HG03025 (cell line): ENCODE measurements around the gene ANHX.
"Not testable (repeated sequence)": the region's sequence is repeated elsewhere in the genome, so short reads cannot be mapped to it uniquely, and the experiment has no call there.

Experiments used
- ATAC-seq: cut with Tn5 transposase; IDR thresholded peaks from one replicate; pipeline ENCODE4 v1.9.1; 2021; ENCODE audit warnings: mild to moderate bottlenecking, moderate library complexity; ENCODE audit not compliant: unreplicated experiment, low FRiP score

The ANHX gene

GRCh38 chr12:133235401-133236112, at the start of gene ANHX:
Gene ANHX (minus strand): TSS chr12:133235877. CDS start chr12:133234356, 1,521 bp downstream.
- ATAC-seq = no peak

- not testable (repeated sequence) for ATAC-seq
Observed at GRCh38 chr12:133264668-133265067, 29.0 kb upstream of the ANHX start.

DNA sequence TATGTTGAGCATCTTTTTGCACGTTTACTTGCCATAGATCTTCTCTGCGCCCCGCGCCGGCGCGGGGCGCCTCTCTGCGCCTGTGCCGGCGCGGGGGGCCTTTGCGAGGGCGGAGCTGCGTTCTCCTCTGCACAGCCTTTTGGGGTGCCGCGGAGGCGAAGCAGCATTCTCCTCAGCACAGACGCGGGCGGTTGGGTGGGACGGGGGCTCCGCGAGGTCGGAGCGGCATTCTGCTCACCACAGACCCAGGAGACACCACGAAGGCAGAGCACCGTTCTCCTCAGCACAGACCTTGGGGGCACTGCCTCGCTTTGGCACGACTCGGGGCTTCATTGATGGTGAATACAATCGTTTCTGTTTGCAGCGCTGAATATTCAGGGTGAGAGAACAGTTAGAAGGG, 28.5 kb upstream of the ANHX start:
- ATAC-seq = no peak

DNA sequence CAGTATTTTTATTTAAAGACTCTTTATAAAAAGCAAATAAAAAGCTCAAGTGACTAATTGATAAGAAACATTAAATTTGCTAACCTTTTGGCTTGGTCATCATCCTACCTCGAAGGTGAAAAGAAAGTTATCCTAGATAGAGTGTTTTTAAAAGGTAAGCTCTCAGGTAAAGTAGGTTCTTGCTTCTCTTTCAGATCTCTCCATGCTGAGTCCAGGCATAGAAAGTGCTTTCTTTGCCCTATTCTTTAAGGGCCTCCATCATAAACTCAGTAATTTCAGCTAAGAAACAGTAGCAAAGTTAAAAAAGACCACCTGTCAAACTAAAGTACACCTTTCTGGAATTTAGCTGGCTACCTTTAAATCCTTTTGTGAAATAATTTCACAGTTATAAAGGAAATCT, 20.6 kb upstream of the ANHX start:
- ATAC-seq = no peak

GRCh38 chr12:133255833-133256232, 20.2 kb upstream of the ANHX start:
- ATAC-seq = not testable (repeated sequence)

- no peak for ATAC-seq
Observed at GRCh38 chr12:133251732-133252131, 16.1 kb upstream of the ANHX start.

GRCh38 chr12:133236556-133236955, 879 bp upstream of the ANHX start:
- ATAC-seq = no peak

DNA sequence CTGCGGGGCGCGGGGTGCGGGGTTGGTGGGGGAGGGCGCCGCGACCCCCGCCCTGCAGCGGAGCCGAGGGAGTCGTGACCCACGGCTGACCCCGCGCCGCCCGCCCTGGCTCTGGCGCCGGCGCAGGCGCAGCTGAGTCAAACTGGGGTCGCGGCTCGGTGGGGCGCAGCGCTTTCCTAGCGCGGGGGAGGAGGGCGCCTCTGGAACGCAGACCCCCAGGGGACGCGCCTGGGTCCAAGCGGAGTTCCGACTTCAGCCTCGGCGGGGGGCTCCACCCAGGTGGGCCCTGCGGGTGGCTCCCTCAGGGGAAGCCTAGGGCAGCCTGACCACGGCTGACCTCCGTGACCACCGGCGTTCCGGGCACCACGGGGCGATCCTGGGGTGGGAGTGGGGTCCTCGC, 467 bp upstream of the ANHX start:
- ATAC-seq = no peak

DNA sequence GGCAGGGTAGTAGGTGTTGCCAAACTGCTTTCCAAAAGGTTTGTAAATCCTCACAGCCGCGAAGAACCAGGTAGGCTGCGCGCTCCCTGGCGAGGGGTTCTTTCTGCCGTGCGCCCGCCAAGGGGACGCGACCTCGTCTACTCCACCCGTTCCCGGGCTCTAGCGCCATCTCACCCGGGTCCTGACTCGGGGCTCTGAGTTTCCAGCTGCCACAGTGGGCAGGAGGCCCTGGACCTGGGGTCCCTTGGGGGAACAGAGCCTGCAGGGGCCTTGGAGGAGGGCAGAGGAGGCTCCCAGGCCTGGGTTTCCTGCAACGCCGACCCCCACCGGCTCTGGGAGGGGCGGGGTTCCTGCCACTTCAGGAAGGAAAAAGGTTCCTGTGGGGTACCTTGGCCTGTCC, 706 bp downstream of the ANHX start:
- no peak for ATAC-seq

- no peak for ATAC-seq
Observed at GRCh38 chr12:133233993-133234564, 1.6 kb downstream of the ANHX start.

GRCh38 chr12:133233006-133233405, 2.7 kb downstream of the ANHX start:
- ATAC-seq = no peak

GRCh38 chr12:133231001-133231400, 4.7 kb downstream of the ANHX start:
- no peak for ATAC-seq

- no peak for ATAC-seq
Observed at GRCh38 chr12:133227281-133227852, 8.3 kb downstream of the ANHX start.

DNA sequence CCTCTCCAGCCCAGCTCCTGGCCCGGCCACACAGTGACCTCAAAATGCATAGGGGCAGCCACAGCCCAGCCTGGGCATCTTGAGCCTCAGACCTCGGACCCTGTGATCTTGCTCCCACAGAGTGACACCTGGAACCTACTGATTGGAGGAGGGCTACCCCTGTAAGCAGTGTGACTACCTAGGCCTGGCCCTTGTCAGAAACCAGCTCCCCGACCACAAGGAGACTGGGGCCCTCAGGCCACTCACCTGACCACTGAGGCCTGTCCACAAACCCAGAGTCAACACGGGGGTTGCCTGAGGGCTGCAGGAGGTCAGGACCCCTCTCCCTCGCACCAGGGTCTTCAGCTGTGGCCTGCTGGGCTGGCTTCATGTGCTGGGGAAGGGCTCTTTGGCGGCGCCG, 9.0 kb downstream of the ANHX start:
- ATAC-seq = no peak

- ATAC-seq = no peak
Observed at GRCh38 chr12:133225527-133225926, 10.2 kb downstream of the ANHX start.

- no peak for ATAC-seq
Observed at GRCh38 chr12:133222211-133222610, 13.5 kb downstream of the ANHX start.

- no peak for ATAC-seq
Observed at GRCh38 chr12:133221241-133221640, 14.4 kb downstream of the ANHX start.

DNA sequence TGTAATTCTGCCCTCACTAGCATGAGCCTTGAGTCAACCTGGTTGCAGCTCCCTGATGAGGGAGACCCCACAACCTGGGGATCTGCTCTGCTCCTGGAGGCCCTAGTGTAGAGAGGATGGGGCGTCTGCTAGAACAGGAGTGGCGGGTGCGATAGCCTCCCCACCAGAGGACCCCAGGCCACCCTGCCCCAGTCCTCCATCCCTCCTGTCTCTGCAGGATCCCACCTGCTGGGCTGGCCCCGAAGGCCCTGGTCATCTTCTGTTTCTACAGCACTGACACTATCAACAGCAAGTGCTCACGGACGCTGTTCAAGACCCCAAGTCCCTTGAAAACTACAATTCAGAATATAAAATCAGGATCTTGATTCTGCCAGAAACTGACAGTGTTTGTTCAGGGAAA, 15.2 kb downstream of the ANHX start:
- ATAC-seq = no peak

DNA sequence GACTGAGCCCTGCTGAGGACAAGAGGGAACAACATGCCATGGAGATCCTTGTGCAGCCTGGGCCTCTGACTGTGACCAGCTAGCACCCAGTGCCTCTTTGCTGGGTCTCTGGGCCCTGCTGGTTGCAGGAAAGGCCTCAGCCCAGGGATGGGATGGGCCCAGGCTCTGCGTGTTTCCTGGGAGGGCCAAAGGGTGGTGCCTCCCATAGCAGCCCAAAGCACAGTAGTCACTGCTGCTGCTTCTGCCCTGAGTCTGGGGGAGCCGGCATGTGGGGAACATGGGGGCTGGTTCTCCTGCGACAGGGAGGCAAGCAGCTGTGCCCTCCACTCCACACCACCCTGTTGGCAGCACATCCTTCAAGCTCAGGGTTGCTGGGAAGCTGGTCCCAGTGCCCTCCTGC, 18.5 kb downstream of the ANHX start:
- no peak for ATAC-seq

DNA sequence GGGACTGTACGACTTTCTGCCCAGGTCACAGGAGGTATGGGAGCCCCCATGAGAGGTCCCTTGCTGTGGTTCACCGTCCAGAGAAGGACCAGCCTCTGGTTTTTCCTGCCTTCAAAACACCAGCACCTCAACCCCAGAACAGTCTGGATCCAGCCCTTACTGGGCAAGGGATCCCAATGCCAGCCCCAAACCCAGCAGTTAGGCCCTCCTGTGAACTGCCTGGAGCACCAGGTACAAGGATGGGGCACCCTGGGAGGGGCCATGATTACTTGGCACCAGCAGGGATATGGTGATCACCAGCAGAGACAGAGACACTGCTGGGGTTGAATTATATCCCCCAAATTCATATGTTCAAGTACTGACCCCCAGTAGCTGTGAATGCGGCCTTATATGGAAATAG, 20.0 kb downstream of the ANHX start:
- no peak for ATAC-seq

DNA sequence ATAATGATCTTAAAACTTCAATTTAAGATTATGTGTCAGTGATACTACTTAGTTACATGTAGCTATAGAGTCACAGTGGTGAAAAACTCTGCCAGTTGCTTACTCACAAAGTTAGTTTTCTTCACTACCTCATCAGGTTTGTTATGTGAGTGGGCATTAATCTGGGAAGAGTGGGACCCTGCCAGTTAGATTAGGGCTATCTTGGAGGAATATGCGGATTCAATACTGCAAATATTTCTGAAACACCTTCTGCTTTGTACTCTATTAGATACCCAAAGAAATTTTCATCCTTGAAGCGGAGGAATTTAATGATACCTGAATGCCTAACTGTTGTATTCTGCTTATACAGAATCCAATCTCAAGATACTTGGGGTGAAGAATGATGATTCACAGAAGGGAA, 29.3 kb downstream of the ANHX start:
- ATAC-seq = no peak

DNA sequence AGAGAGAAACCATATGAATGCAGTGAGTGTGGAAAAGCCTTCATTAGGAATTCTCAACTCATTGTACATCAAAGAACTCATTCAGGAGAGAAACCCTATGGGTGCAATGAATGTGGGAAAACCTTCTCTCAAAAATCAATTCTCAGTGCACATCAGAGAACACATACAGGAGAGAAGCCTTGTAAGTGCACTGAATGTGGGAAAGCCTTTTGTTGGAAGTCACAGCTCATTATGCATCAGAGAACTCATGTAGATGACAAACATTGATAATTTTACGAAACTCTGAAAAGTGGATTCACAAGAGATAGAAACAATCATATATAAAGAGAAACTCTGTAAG, 31.4 kb downstream of the ANHX start:
- ATAC-seq = no peak
